Melanocyte of skin (primary cell): ENCODE measurements around the gene RAB39A. TPM values are rescaled to one million over a fixed set of nuclear protein-coding genes. Genes with fewer than 3 reads are reported as not detected.

ENCODE experiments used
- total RNA-seq, 2 donors: library from RNA; depleted of rRNA; stranded (reverse); fragments of >200 nt; gene quantifications; 2 replicates each; pipeline ENCODE4 v1.2.3, GENCODE V29; 2012

RAB39A gene, protein sequence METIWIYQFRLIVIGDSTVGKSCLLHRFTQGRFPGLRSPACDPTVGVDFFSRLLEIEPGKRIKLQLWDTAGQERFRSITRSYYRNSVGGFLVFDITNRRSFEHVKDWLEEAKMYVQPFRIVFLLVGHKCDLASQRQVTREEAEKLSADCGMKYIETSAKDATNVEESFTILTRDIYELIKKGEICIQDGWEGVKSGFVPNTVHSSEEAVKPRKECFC
- total RNA-seq = 1 to 10 TPM in 1 of 2 donors, under 1 TPM in 1; 0.69 to 2.3 TPM

DNA sequence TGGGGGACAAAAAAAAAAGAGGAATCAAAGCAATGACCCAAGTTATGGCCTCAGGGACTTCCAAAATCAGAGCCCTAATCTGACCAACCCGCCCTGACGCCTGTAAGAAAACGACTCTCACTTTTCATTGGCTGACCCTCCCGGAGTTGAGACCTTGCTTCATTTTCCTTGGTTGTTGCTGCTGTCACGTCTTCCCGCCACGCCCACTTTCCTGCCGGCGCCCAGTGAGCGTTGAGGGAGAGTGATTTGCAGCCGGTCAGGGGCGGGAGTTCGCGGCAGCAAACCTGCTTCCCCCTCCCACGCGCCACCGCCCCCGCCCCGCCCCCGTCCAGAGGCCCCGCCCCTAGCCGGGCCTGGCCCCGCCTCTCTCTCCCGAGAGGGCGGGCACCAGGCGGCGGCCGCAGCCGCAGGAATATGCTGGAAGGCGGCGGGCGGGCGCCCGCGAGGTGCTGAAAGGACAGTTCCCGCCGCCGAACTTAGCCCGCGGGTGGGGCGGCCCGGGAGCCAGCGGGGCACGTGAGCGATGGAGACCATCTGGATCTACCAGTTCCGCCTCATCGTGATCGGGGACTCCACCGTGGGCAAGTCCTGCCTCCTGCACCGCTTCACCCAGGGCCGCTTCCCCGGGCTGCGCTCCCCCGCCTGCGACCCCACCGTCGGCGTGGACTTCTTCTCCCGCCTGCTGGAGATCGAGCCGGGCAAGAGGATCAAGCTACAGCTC, at the start of gene RAB39A:
RAB39A (plus strand) TSS at position 403 of the 721 bp plus-strand sequence; CDS start at position 524, 121 bp downstream.

DNA sequence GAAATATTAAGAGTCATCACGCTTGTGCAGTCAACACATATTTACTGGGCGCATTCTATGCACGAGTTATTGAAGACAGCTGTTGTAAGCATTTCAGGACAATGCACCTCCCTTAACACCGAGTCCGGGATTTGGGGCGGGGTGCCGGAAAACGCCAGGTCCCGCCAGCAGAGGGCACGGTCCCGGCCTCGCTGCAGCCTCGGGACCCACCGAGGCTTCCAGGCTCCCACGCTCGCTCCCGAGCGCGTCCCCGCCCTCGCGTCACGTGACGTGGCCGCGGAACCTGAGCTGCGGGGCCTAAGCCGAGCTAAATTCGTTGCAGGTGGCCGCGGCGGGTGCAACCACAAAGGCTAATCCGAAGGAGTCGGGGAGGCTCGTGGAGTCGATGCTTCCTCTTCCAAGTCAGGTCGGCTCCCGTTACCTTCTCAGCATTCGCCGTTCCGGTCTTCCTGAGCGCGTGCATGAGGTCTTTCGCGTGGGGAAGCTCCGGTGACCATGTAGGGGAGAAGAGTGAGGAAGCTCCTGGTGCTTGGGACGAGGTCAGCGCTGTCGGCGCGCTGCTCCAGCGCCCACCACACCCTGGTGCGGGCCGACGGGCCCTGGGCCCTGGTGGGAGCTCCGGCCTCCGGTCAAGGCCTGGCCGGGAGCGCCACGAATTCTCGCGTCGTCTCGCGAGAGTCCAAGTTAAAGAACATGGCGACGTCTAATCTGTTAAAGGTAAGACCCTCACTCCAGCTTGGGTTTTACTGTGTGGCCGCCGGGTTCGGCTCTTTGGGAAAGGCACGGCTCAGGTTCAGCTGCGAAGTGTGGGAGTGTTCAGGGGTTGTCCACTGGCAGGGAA, 80.6 kb downstream of the RAB39A start, which contains the start of gene CUL5:
CUL5 (plus strand) TSS at position 243 of the 841 bp plus-strand sequence; CDS start at position 694, 451 bp downstream.

Other genes starting within 250 kb of the RAB39A start
- gene SLN, start 216.4 kb upstream of the RAB39A start, total RNA-seq = not detected
- gene SLC35F2, start 69.7 kb upstream of the RAB39A start, total RNA-seq = 10 to 100 TPM in 1 of 2 donors, 1 to 10 TPM in 1; 5.2 to 12.0 TPM
- gene CUL5, start 80.5 kb downstream of the RAB39A start, total RNA-seq = 10 to 100 TPM; 27.5 to 31.3 TPM
- 10 to 100 TPM; 75.4 to 75.9 TPM for gene ACAT1, start 193.1 kb downstream of the RAB39A start, total RNA-seq